HG03196 (cell line): ENCODE measurements around the gene MALAT1.

ENCODE experiments used
- ATAC-seq: cut with Tn5 transposase; IDR thresholded peaks from one replicate; pipeline ENCODE4 v1.9.1; 2021; ENCODE audit not compliant: unreplicated experiment

Gene MALAT1

DNA sequence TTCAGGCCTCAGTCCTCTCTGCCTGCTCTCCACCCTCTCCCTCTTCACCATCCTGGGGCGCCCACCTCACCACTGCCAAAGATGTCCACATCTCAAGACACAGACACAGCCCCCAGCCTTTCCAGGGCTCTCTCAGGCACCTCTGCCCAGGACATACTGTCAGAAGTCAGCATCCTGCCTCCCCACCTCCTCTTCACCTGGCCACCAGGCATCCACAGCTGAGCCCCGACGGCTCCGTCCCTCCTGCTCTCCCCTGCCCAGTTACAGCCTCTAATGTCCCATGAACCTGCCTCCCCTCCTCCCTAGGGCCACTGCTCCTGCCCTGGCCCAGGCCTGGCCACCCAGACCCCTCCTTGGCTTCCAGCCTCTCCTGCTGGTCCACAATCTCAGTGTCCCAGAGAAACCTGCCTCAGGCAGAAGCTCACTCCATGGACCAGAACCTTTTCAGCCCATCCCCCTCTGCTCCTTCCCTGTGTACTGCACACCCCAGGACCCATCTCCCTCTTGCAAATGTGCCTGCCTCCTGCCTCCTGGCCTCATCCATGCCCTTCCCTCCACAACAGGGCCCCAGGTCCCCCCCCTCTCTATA lies 56.1 kb downstream of the MALAT1 start:
- ATAC-seq = no peak

DNA sequence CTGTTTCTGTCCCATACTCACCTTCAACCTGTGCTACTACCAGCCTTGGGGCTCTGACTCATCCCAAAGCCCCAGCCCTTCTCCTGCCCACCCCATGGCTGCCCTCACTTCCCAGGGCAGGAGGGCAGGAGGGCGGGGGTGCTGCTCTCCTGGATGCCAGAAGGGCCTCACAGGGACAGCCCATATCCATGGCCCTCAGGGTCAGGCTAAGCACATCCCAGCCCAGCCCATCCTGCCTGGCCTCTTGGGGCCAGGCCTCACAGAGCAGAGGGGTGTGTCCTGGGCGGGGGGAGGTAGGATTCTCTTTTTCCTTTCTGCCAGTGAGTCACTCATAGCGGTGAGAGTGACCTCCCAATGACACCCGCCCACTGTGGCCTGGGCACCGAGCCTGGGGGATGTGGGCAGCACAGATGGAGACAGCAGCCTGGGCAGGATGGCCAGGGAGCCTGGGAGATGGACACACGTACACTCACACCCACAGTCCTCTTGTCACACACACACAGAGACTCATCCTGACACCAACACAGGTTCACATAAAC lies 56.9 kb downstream of the MALAT1 start:
- no peak for ATAC-seq
